ACC112 (cell line): ENCODE data around the gene CERK.

ENCODE experiments used
- H2AFZ ChIP-seq: fragments of 200-600 bp; sonication (generic); one replicate; pipeline ENCODE4 v1.6.0; 2017; ENCODE audit warnings: antibody characterized with exemption, low read length; ENCODE audit not compliant: unreplicated experiment
- H3K27ac ChIP-seq: fragments of 200-600 bp; sonication (generic); 2 replicates; pipeline ENCODE4 v1.5.1; 2014; ENCODE audit warnings: low read depth, mild to moderate bottlenecking, antibody characterized with exemption, low read length, moderate library complexity
- H3K27me3 ChIP-seq: fragments of 200-600 bp; sonication (generic); 2 replicates; pipeline ENCODE4 v1.6.1; 2014; ENCODE audit warnings: mild to moderate bottlenecking, antibody characterized with exemption, low read length, moderate library complexity, mixed read lengths; ENCODE audit not compliant: insufficient read depth
- H3K36me3 ChIP-seq: fragments of 200-600 bp; sonication (generic); 2 replicates; pipeline ENCODE4 v1.6.1; 2016; ENCODE audit warnings: mild to moderate bottlenecking, antibody characterized with exemption, low read length, moderate library complexity, mixed read lengths; ENCODE audit not compliant: insufficient read depth
- H3K4me1 ChIP-seq: fragments of 200-600 bp; sonication (generic); one replicate; pipeline ENCODE4 v1.6.1; 2016; ENCODE audit warnings: low read length, mixed read lengths; ENCODE audit not compliant: insufficient read depth, unreplicated experiment, control insufficient read depth
- H3K4me3 ChIP-seq: fragments of 200-600 bp; sonication (generic); 2 replicates; pipeline ENCODE4 v1.5.1; 2014; ENCODE audit warnings: mild to moderate bottlenecking, low read depth, low read length
- H3K79me2 ChIP-seq: fragments of 200-600 bp; sonication (generic); one replicate; pipeline ENCODE4 v1.6.0; 2016; ENCODE audit warnings: low read length; ENCODE audit not compliant: control insufficient read depth, unreplicated experiment, insufficient read depth

The CERK gene

DNA sequence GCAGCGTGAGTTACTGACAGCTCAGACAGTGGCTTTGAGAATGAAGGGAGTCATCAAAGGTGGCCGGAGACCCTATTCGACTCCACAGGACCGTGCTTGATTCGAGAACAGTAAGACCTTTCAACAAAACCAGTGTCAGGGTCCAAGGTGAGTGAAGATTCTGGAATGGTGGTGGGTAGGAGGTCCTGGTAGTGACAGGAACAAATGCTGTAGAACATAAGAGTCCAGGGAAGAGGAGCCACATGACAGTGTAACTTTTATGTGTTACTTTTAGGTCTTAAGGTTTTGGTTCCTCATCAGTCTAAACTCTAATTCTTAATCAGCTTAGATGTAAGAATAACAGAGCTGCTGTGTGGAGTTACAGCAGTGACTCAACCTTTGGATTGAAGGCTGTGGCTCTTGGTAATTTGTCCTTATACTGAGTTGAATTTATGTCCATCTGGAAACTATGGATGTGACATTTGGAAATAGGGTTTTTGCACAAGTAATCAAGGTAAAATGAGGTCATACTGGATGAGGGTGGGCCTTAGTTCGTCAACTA, 26.2 kb upstream of the CERK start:
- Histone ChIP-seq H2AFZ (no peak overlapping the region), H3K4me1 (peaks cover 2% of the 10 kb centered on the region), H3K27me3 (no peaks in the 10 kb centered on the region), H3K79me2 (peaks cover 50% of the 10 kb centered on the region), H3K4me3 (peak overlapping the region; percentile 98; the same call in 1 of the 2 replicates), H3K27ac (no peak overlapping the region), H3K36me3 (no peaks in the 10 kb centered on the region)

DNA sequence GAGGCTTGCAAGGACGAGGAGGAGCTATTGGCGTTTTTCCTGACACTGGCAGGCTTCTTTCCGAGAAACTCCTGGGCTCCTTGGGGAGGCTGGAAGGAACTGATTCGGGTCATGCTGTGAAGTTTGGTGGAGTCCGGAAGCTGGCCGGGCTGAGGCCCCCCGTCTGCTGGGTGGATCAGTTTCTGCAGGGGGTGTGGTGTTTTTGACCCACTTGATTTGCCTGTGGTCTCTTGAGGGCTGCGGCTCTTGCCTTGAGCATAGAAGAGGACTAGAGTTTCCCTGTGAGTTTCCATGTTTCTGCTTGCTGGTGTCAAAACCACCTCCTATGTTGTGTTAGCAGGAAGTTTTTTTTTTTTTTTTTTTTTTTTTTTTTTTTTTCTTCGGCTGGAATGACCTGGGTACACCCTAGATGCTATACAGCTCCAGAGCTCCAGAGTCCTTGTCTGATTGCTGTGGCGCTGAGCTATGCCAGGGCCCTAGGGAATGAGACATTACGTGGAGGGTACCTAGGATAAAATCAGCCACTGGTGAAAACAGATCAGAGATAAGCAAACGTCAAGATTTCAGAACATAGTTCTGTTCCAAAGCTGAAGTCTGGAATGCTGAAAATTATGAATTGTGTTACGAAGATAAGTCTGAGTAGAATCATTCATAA, 25.1 kb upstream of the CERK start:
- Histone ChIP-seq H3K36me3 (no peaks in the 10 kb centered on the region), H3K79me2 (peaks cover 50% of the 10 kb centered on the region), H2AFZ (peak overlapping the region; percentile 77), H3K4me1 (peaks cover 2% of the 10 kb centered on the region), H3K4me3 (peak overlapping the region; percentile 98), H3K27me3 (no peaks in the 10 kb centered on the region), H3K27ac (peak overlapping the region; percentile 22; the same call in 1 of the 2 replicates)

- Histone ChIP-seq H2AFZ (peak within 1 kb of the TSS; percentile 77), H3K27me3 (no peaks in the 10 kb centered on the region), H3K4me1 (peaks cover 2% of the 10 kb centered on the region), H3K36me3 (no peaks in the 10 kb centered on the region), H3K27ac (peak within 1 kb of the TSS; percentile 76; the same call in 1 of the 2 replicates), H3K4me3 (peak within 1 kb of the TSS; percentile 98), H3K79me2 (peaks cover 49% of the 10 kb centered on the region)
Observed at GRCh38 chr22:46762238-46763050, 24.4 kb upstream of the CERK start, which contains the start of gene TBC1D22A. TSS of gene TBC1D22A (plus strand) at chr22:46762650. CDS start at chr22:46762787, 137 bp downstream.

DNA sequence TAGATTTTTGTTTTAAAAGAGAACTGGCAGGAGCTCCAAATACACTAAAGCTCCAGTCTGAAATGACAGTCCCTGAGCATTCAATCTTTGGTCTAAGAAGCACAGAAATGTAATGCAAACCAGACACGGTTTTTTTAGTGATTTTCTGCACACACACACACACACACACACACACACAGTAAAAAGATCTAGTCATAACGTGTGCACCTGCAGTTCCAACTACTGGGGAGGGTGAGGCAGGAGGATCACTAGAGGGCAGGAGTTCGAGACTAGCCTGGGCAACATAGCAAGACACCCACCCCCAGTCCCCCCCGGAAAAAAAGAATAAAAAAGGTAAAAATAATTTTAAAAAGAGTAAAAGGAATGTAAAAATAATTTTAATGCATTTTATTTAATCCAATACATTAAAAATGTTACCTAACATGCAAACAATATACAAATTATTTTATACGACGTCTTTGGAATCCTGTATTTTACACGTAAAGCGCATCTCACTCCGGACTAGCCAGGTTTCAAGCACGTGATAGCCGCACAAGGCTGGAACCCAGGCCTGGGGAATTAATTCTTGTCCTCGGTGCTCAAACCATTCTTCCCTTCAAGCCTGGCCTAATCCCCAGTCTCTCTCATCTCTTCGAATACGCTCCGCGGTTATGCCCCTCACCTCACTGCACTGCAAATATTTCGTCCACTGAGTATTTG, 23.6 kb upstream of the CERK start:
- Histone ChIP-seq H3K4me1 (peaks cover 2% of the 10 kb centered on the region), H3K27ac (peak overlapping the region; percentile 76; the same call in 1 of the 2 replicates), H2AFZ (no peak overlapping the region), H3K36me3 (no peaks in the 10 kb centered on the region), H3K27me3 (no peaks in the 10 kb centered on the region), H3K79me2 (peaks cover 42% of the 10 kb centered on the region), H3K4me3 (peak overlapping the region; percentile 98)

- H3K79me2 ChIP-seq: peaks cover 36% of the 10 kb centered on the region
- H3K27ac ChIP-seq: no peak overlapping the region
- no peaks in the 10 kb centered on the region for H3K27me3 ChIP-seq
- H3K36me3 ChIP-seq: no peaks in the 10 kb centered on the region
- no peak overlapping the region for H2AFZ ChIP-seq
- H3K4me3 ChIP-seq: peak overlapping the region; percentile 98
- H3K4me1 ChIP-seq: peaks cover 2% of the 10 kb centered on the region
Observed at GRCh38 chr22:46761017-46761416, 23.0 kb upstream of the CERK start.

- Histone ChIP-seq H3K27me3 (no peaks in the 10 kb centered on the region), H3K27ac (no peak overlapping the region), H2AFZ (no peak overlapping the region), H3K79me2 (peaks cover 23% of the 10 kb centered on the region), H3K4me1 (peaks cover 3% of the 10 kb centered on the region), H3K36me3 (no peaks in the 10 kb centered on the region), H3K4me3 (no peak overlapping the region)
Observed at GRCh38 chr22:46758867-46759290, 20.8 kb upstream of the CERK start.

GRCh38 chr22:46758121-46758520, 20.1 kb upstream of the CERK start:
- Histone ChIP-seq H2AFZ (no peak overlapping the region), H3K79me2 (peaks cover 18% of the 10 kb centered on the region), H3K27me3 (no peaks in the 10 kb centered on the region), H3K27ac (no peak overlapping the region), H3K4me1 (peaks cover 8% of the 10 kb centered on the region), H3K36me3 (no peaks in the 10 kb centered on the region), H3K4me3 (no peak overlapping the region)

GRCh38 chr22:46757104-46757503, 19.1 kb upstream of the CERK start:
- Histone ChIP-seq H3K4me3 (no peak overlapping the region), H3K79me2 (peaks cover 10% of the 10 kb centered on the region), H3K27me3 (no peaks in the 10 kb centered on the region), H3K4me1 (peaks cover 8% of the 10 kb centered on the region), H3K36me3 (no peaks in the 10 kb centered on the region), H3K27ac (no peak overlapping the region), H2AFZ (no peak overlapping the region)

DNA sequence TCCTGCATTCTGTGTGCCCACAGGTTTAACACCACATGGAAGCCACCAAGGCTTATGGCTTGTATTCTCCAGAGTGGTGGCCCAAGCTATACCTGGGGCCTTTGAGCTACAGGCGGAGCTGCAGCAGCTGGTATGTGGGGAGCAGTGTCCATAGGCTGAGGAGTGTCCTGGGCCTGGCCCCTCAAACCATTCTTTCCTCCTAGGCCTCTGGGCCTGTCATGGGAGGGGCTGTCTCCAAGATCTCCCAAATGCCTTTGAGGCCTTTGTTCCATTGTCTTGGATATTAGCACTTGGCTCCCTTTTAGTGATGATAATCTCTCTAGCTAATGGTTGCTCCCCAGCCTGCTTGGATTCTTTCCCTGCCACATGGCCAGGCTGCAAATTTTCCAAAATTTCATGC, 18.0 kb upstream of the CERK start:
- Histone ChIP-seq H3K4me3 (no peak overlapping the region), H2AFZ (no peak overlapping the region), H3K27me3 (no peaks in the 10 kb centered on the region), H3K27ac (no peak overlapping the region), H3K4me1 (peaks cover 8% of the 10 kb centered on the region), H3K79me2 (peaks cover 2% of the 10 kb centered on the region), H3K36me3 (no peaks in the 10 kb centered on the region)

- Histone ChIP-seq H3K27me3 (no peaks in the 10 kb centered on the region), H2AFZ (no peak overlapping the region), H3K36me3 (no peaks in the 10 kb centered on the region), H3K27ac (no peak overlapping the region), H3K79me2 (no peaks in the 10 kb centered on the region), H3K4me3 (no peak overlapping the region), H3K4me1 (peaks cover 13% of the 10 kb centered on the region)
Observed at GRCh38 chr22:46755525-46755924, 17.5 kb upstream of the CERK start.
